Measurements from ENCODE around the gene HFE.

DNA sequence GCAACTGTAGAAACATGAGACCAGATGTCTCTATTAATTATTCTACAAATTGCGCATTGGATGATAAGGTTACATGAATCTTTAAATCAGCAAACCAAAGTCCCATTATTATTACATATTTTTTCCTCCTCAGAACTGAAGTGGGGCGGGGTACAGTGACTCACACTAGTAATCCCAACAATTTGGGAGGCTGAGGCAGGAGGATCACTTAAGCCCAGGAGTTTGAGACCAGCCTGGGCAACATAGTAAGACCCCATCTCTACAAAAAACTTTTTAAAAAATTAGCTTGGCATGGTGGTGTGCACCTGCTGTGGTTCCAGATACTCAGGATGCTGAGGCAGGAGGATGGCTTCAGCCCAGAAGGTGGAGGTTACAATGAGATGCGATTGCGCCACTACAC is 29.0 kb downstream of the HFE start:
- TF ChIP-seq, protein P1, sequence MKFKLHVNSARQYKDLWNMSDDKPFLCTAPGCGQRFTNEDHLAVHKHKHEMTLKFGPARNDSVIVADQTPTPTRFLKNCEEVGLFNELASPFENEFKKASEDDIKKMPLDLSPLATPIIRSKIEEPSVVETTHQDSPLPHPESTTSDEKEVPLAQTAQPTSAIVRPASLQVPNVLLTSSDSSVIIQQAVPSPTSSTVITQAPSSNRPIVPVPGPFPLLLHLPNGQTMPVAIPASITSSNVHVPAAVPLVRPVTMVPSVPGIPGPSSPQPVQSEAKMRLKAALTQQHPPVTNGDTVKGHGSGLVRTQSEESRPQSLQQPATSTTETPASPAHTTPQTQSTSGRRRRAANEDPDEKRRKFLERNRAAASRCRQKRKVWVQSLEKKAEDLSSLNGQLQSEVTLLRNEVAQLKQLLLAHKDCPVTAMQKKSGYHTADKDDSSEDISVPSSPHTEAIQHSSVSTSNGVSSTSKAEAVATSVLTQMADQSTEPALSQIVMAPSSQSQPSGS (tag by site-specific recombination; IDR thresholded peaks at IDR 0.05; ENCODE audit: low read depth), result no peak
- TF ChIP-seq, protein P2, sequence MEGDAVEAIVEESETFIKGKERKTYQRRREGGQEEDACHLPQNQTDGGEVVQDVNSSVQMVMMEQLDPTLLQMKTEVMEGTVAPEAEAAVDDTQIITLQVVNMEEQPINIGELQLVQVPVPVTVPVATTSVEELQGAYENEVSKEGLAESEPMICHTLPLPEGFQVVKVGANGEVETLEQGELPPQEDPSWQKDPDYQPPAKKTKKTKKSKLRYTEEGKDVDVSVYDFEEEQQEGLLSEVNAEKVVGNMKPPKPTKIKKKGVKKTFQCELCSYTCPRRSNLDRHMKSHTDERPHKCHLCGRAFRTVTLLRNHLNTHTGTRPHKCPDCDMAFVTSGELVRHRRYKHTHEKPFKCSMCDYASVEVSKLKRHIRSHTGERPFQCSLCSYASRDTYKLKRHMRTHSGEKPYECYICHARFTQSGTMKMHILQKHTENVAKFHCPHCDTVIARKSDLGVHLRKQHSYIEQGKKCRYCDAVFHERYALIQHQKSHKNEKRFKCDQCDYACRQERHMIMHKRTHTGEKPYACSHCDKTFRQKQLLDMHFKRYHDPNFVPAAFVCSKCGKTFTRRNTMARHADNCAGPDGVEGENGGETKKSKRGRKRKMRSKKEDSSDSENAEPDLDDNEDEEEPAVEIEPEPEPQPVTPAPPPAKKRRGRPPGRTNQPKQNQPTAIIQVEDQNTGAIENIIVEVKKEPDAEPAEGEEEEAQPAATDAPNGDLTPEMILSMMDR (tag by site-specific recombination; IDR thresholded peaks at IDR 0.05), result no peak
- TF ChIP-seq, protein P3, sequence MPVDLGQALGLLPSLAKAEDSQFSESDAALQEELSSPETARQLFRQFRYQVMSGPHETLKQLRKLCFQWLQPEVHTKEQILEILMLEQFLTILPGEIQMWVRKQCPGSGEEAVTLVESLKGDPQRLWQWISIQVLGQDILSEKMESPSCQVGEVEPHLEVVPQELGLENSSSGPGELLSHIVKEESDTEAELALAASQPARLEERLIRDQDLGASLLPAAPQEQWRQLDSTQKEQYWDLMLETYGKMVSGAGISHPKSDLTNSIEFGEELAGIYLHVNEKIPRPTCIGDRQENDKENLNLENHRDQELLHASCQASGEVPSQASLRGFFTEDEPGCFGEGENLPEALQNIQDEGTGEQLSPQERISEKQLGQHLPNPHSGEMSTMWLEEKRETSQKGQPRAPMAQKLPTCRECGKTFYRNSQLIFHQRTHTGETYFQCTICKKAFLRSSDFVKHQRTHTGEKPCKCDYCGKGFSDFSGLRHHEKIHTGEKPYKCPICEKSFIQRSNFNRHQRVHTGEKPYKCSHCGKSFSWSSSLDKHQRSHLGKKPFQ (tag by site-specific recombination; IDR thresholded peaks at IDR 0.05), result no peak
- TF ChIP-seq, protein P4, sequence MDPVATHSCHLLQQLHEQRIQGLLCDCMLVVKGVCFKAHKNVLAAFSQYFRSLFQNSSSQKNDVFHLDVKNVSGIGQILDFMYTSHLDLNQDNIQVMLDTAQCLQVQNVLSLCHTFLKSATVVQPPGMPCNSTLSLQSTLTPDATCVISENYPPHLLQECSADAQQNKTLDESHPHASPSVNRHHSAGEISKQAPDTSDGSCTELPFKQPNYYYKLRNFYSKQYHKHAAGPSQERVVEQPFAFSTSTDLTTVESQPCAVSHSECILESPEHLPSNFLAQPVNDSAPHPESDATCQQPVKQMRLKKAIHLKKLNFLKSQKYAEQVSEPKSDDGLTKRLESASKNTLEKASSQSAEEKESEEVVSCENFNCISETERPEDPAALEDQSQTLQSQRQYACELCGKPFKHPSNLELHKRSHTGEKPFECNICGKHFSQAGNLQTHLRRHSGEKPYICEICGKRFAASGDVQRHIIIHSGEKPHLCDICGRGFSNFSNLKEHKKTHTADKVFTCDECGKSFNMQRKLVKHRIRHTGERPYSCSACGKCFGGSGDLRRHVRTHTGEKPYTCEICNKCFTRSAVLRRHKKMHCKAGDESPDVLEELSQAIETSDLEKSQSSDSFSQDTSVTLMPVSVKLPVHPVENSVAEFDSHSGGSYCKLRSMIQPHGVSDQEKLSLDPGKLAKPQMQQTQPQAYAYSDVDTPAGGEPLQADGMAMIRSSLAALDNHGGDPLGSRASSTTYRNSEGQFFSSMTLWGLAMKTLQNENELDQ (tag by site-specific recombination; IDR thresholded peaks at IDR 0.05; ENCODE audit: low read depth), result no peak
- no peak for TF ChIP-seq ZNF132 (tag by site-specific recombination; IDR thresholded peaks at IDR 0.05; ENCODE audit: borderline replicate concordance)
- no peak for TF ChIP-seq ZNF23 (tag by site-specific recombination; IDR thresholded peaks at IDR 0.05; ENCODE audit: borderline replicate concordance)
- no peak for TF ChIP-seq HOXA7 (CRISPR knock-in tag; IDR thresholded peaks at IDR 0.05; ENCODE audit: borderline replicate concordance)
- no peak for TF ChIP-seq TRIM28 (IDR thresholded peaks at IDR 0.05; ENCODE audit: borderline replicate concordance, low read length)
- TF ChIP-seq ZNF19 (tag by site-specific recombination; IDR thresholded peaks at IDR 0.05; ENCODE audit: low read depth), result no peak
